Spleen (tissue), 7 donors: ENCODE results near the gene GLG1.

Experiments used
- CTCF ChIP-seq, 11 experiments: fragments of 200-600 bp in 7 of 11; fragments of 450-650 bp in 4 of 11; sonication (generic) in 4 of 11; IDR thresholded peaks in 8 of 11; conservative IDR thresholded peaks in 3 of 11; 1 replicate in 7 of 11; 2 replicates in 4 of 11; pipeline versions ENCODE4 v1.4.0 to v1.8.0; 2016 to 2021; ENCODE audit warnings: antibody characterized with exemption in 11 of 11, inconsistent platforms in 4 of 11, mild to moderate bottlenecking in 1 of 11
- POLR2A ChIP-seq, 3 donors: fragments of 450-650 bp; IDR thresholded peaks; one replicate each; pipeline ENCODE4 v1.5.1; 2017; ENCODE audit warnings: antibody characterized with exemption in 3 of 3, mild to moderate bottlenecking in 1 of 3
- POLR2AphosphoS5 ChIP-seq, 3 donors: sonication (generic); formaldehyde crosslinking; IDR thresholded peaks; one replicate each; pipeline ENCODE4 v1.5.1; 2017; ENCODE audit warnings: antibody characterized with exemption in 3 of 3
- donor health status: DM: no; HTN: no; CAD: no; lungs with moderate emphysema.
- donor health status: DM: no; HTN: no; CAD: no.
- donor health status: DM: no; HTN: no; CAD: no.

- TF ChIP-seq CTCF (IDR thresholded peaks at IDR 0.05 in 8 of 11, conservative IDR thresholded peaks at IDR 0.05 in 3 of 11) (no peak), POLR2AphosphoS5 (IDR thresholded peaks at IDR 0.05) (peak in 1 of 3 donors; percentile 11), POLR2A (IDR thresholded peaks at IDR 0.05) (no peak)
These were observed 157.4 kb downstream of the GLG1 start for GRCh38 chr16:74449470-74449869.
